ENCODE results near the gene TRIM52.
"Not testable (repeated sequence)": the region's sequence is repeated elsewhere in the genome, so short reads cannot be mapped to it uniquely, and the experiment has no call there.

The TRIM52 gene

GRCh38 chr5:181260720-181261319 is at the start of gene TRIM52:
Gene TRIM52, minus strand, starts transcription at chr5:181261143. Its CDS starts 330 bp downstream, at chr5:181260813.
- DNase-seq, result no peak

DNA sequence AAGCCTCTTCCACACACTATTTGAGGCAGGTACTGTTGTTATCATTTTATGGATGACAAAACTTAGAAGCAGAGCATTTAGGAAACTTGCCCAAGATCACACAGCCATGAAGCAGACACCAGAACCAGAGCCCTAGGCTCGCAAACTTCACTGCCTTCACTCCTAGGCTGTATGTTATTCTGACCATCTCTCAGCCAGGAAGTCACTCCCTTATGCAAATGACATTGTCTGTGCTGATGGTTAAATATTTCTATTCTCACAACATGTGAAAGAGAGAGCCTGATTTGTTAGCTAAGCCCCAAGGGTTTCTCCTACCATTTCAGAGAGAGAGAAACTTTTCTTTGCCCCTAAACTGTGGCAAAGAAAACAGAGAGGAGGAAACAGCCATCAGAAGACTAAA is 26.4 kb upstream of the TRIM52 start:
- DNase-seq, result not testable (repeated sequence)

GRCh38 chr5:181285962-181286705 is 25.2 kb upstream of the TRIM52 start:
- not testable (repeated sequence) for DNase-seq

GRCh38 chr5:181283841-181284755 is 23.2 kb upstream of the TRIM52 start:
- DNase-seq, result not testable (repeated sequence)

DNA sequence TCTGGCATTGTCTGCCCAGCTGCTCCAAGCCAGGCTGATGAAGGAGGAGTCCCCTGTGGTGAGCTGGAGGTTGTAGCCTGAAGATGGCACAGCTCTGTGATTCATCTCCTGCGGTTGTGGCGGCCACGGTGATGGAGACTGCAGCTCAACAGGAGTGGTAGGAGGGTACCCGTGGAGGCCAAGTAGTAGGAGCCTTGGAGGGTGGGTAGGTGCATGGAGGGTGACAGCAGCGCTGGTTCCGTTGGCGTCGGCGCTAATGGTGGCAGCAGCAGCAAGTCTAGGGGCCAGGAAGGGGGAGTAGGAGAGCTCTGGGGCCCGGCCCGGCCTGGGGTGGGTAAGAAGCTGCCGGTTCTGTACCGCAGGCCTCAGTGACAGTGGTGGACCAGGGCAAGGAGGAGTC is 22.4 kb upstream of the TRIM52 start:
- DNase-seq, result no peak

- DNase-seq, result no peak
These were observed 21.9 kb upstream of the TRIM52 start for GRCh38 chr5:181282874-181283273.

DNA sequence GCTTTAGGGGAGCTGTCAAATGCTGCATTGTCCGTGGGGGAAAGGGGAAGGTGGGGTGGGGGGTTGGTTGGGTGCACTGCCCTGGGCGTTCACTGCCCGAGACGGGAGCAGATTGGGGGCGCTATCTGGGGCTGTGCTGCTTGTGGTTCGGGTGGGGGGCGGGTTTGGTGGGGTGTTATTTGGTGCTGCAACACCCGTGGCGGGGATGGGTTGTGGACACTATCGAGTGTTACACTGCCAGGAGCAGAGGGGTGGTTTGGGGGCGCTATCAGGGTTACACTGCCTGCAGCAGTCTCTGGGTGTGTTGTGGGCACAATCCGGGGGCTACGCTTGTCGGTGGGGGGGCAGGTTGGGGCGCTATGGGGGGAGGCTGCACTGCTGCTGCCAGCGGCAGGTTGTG is 21.5 kb upstream of the TRIM52 start:
- not testable (repeated sequence) for DNase-seq

- DNase-seq, result no peak
These were observed 21.0 kb upstream of the TRIM52 start for GRCh38 chr5:181281984-181282316.

GRCh38 chr5:181281077-181281983 is 20.4 kb upstream of the TRIM52 start:
- no peak for DNase-seq

DNA sequence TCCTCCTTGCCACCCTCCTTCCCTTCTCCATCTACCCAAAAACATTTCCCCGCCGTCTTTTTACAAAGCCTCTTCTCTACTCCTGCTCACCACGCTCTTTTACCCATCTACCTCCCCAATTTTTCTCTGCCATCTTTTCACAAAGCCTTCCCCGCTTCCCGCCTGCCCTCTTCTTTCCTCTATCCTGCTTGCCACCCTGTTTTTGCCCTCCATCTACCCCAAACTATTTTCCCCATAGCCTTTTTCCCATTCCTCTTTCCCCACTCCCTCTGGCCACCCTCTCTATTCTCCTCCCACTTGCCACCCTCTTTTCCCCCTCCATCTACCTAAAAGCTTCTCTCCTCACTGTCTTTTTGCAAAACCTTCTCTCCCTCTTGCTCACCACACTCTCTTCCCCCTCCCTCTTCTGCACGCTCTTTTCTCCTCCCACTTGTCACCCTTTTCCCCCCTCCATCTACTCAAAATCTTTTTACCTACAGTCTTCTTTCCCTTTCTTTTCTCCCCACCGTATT is 19.4 kb upstream of the TRIM52 start:
- DNase-seq, result no peak

DNA sequence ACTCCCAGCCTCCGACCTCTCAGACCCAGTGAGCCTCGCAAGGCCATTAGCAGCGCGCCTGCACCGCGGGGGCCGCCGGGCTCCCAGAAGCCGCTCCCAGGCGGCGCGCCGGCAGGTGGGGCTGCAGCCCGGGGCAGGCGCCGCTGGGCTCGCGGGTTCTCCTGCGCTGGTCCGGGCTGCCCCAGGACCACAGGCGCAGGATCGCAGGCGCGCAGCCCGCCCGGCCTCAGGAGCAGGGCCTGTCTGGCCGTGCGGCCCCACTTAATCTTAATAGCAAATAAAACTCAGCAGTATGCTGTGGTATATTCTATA is 12.4 kb upstream of the TRIM52 start:
- not testable (repeated sequence) for DNase-seq

DNA sequence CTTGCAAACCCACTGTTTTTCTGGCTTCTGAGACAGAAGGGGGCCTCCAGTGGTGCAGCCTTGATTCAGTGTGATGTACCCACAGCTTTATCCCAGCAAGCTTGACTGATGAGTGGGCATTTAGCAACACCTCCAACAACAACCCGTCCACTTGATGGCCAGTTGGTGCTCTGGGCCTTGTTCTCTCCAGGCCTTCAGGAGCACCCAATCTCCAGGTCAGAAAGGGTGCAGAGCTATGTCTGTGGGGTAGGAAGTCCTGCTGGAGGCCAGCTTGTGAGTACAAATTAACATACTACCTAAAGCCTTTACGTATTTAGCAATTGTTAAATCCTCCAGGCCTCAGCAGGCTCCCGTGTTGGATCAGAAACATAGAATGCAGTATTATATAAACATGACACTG is 10.1 kb upstream of the TRIM52 start:
- DNase-seq, result no peak

DNA sequence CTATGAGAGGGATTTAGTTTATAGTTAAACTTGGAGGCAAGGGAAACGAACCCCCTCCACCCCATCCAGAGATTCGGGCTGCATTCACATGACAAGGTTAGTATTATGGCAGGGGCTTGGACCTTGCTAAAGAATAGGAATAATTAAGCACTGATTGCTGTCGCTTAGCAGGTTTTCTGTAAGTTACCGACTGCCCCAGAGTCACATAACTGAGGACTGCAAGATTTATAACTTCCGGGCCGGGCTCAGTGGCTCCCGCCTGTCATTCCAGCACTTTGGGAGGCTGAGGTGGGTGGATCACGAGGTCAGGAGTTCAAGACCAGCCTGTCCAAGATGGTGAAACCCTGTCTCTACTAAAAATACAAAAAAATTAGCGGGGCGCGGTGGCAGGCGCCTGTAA is 7.0 kb upstream of the TRIM52 start:
- DNase-seq, result not testable (repeated sequence)

- DNase-seq, result not testable (repeated sequence)
These were observed 6.5 kb upstream of the TRIM52 start for GRCh38 chr5:181267291-181267904.

DNA sequence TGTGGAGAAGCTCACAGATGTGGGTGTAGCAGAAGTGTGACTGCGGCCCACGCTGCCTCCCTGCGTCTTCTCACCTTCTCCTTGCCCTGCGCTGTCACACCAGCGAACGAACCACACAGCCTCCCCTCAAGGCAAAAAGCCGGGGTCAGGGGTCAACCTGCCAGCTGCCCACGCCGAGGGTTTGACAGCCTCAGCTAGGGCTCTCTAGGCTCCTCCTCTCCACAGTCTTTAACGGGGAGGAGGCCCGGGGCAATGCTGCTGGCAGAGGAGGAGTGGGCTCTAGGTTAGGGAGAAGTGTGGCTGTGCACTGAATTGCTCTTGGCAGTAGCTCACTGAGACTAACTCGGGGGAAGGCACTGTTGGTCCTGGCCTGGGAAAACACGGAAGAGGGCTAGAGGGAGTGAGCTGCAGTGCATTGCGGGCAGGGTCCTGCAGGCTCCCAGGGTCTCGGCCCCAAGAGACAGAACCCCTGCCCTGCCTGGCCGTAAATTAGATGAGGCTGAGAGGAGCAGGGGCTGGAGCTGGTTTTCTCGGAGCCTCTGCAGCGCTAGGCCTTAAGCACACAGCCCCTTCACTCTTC is 4.2 kb upstream of the TRIM52 start:
- no peak for DNase-seq

DNA sequence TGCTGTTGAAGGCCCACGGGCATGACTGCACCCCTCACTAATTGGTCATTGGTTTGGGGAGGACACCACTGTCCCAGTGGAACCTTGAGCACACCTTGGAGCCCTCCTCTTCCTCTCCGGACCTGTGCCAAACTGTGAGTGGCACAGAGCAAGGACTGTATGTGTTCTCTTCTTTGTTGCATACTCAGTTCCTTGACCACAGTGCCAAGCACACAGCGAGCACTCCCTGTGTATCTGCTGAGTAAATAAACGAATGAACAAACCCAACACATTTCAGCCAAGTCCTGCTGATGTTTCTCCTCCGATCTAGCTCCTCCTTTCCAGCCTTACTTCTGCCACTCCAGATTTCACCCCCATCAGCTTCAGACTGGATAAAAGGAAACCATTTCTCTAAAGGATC is 2.7 kb upstream of the TRIM52 start:
- no peak for DNase-seq

DNA sequence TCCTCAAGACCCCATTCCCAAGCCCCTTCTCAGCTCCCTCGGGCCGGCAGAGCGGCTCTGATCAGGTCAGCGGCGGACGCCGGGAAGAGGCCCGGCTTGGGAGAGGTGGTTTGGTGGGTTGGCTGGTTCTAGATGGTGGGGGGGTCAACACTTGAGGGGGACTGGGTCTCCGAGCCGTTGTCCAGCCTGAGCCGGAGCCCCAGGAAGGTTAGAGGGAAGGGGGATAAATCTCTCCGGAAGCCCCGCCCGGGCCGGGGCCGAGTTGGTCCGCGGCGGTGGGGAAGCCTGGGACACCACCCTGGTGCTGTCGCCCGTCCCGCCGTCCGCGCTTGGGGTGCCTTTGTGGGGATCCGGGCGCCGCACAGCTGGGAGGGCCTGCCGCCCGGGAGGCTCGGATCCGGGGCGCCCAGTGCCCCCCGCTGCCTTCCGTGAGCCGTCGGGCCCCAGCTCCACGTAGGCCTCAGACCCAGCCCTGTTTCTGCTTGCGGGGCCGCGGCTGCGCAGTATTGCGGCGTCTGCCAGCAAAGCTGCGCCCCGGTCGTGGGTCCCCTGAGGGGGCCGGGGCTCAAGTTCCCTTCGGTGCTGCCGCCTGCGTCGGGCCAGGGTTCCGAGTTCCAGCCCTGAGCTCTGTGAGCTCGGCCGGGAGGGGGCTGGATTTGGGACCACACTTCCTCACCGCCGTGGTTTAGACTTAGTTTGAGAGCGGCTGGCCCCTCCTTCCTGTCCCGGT is 542 bp upstream of the TRIM52 start:
- no peak for DNase-seq

DNA sequence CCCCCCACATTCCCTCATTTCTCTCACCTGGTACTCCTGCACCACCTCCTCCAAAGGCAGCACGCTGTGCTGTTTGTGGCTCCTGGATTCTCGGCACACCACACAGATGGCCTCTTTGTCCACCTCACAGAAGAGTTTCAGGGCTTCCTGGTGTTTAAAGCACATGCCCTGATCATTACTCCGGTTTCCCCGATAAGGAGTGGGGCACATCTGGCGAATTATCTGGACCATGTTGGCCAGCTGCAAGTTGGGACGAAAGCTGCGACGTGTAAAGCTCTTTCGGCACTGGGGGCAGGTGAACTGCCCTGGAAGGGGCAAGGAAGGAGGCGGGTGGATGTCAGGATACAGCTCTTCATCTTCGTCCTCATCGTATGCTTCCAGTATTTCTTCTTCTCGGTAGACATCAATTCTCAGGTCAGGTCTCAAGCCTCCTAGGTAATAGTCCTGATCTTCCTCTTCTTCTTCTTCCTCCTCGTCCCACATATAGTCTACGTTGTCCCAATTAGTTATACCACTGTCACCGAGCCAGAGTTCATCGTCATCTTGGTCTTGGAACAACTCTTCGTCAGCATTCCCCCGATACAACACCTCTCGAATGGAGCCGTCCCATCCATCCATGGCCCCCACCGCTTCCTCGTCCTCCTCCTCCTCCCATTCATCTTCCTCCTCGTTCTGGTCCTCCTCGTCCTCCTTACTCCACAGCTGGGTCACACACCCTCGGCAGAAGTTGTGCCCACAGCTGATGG is 796 bp downstream of the TRIM52 start:
- DNase-seq, result no peak

- DNase-seq, result no peak
These were observed 1.7 kb downstream of the TRIM52 start for GRCh38 chr5:181259283-181259682.

- DNase-seq, result no peak
These were observed 2.4 kb downstream of the TRIM52 start for GRCh38 chr5:181258576-181258975.
